Stimulated activated CD4-positive, alpha-beta T cell treated with anti-CD3 and anti-CD28 coated beads, TNF-alpha, amount 100 ng/mL, for 4 hours (primary cell): ENCODE results near the gene ACTR5.
"Not testable (repeated sequence)": the region's sequence is repeated elsewhere in the genome, so short reads cannot be mapped to it uniquely, and the experiment has no call there.

Experiments used
- DNase-seq, 3 experiments: peaks; one replicate each; pipeline ENCODE4 v3.0.0-alpha.2; 2020; ENCODE audit warnings: low read depth in 3 of 3

The ACTR5 gene

GRCh38 chr20:38804682-38805501 lies 56.6 kb downstream of the ACTR5 start:
- peak; percentile 18 to 41 (median 31) for DNase-seq

- peak; percentile 61 to 68 (median 62) for DNase-seq
These were observed 57.3 kb downstream of the ACTR5 start, which contains the start of gene PPP1R16B for GRCh38 chr20:38805502-38805957. PPP1R16B (plus strand) TSS chr20:38805697; CDS start chr20:38835926, 30,229 bp downstream.

- peak in 2 of 3 experiments; percentile 8 to 38 for DNase-seq
These were observed 57.9 kb downstream of the ACTR5 start for GRCh38 chr20:38805958-38806854.

- DNase-seq, result peak in 1 of 3 experiments; percentile 13
These were observed 58.8 kb downstream of the ACTR5 start for GRCh38 chr20:38806855-38807655.

GRCh38 chr20:38809942-38810341 lies 61.7 kb downstream of the ACTR5 start:
- no peak for DNase-seq

GRCh38 chr20:38810926-38811630 lies 62.8 kb downstream of the ACTR5 start:
- DNase-seq, result no peak

GRCh38 chr20:38811769-38812168 lies 63.5 kb downstream of the ACTR5 start:
- DNase-seq, result no peak

GRCh38 chr20:38812182-38812581 lies 63.9 kb downstream of the ACTR5 start:
- no peak for DNase-seq

- no peak for DNase-seq
These were observed 64.7 kb downstream of the ACTR5 start for GRCh38 chr20:38812709-38813573.

GRCh38 chr20:38813574-38813962 lies 65.3 kb downstream of the ACTR5 start:
- not testable (repeated sequence) for DNase-seq

GRCh38 chr20:38815446-38815845 lies 67.2 kb downstream of the ACTR5 start:
- no peak for DNase-seq

- no peak for DNase-seq
These were observed 70.1 kb downstream of the ACTR5 start for GRCh38 chr20:38818113-38819065.
